ENCODE data around the gene RTF1. TPM values are rescaled to one million over a fixed set of nuclear protein-coding genes. Genes with fewer than 3 reads are reported as not detected.

RTF1 gene
- polyA plus RNA-seq, 1 of the 3 experiments (the other 2 are of a cell fraction): 27.8 TPM

DNA sequence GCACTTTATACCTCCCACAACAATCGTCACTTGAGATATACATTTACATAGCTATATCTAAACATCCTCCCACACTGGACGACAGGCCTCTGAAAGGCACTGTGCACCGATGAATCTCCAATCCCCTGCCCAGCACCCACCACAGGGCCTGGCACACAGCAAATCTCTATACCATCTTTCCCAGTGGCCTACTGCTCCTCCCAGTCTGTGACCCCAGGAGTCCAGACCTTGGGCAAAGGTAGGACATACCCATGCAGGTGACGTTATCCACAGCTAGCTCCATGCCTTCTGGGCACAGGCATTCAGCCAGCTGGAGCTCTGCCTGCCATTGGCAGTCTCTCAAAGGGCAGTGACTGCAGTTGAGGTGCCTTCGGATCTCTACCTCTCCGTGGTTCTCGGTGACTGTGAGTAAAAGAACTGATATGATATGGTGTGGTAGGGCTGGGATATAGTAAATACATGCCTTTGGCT is 91.0 kb downstream of the RTF1 start:
- POLR2A ChIA-PET: interaction anchor here (0.6 to 1.2 kb wide), 4 partner anchors 12 to 36 kb away, joined by 3 to 4 read pairs (median 3); partner anchors contain the start of gene RPAP1
- Histone ChIP-seq H3F3A (replicated peaks; ENCODE audit: insufficient read depth) (no peaks in the 10 kb centered on the region), H3K79me2 (ENCODE audit: insufficient read depth) (no peaks in the 10 kb centered on the region), H3K9me3 (no peaks in the 10 kb centered on the region), H4K20me1 (ENCODE audit: insufficient read depth) (no peaks in the 10 kb centered on the region), H3K4me3 (ENCODE audit: low read depth in 2 of 2, low read length in 1 of 2) (no peak overlapping the region), H3K4me1 (ENCODE audit: control insufficient read depth in 1 of 2, insufficient read depth in 2 of 2, low read depth in 1 of 2, low read length in 1 of 2) (peaks cover 0 to 11% of the 10 kb centered on the region in 2 experiments; a peak in 1 of 4 replicates), H3K4me2 (no peak overlapping the region), H3K36me3 (replicated peaks in 1 of 2; ENCODE audit: control insufficient read depth in 1 of 2, insufficient read depth in 2 of 2, low read length in 1 of 2) (no peaks in the 10 kb centered on the region), H3K27me3 (ENCODE audit: insufficient read depth) (peaks cover 5% of the 10 kb centered on the region; the same call in 1 of the 2 replicates), H2AFZ (ENCODE audit: low read depth) (no peak overlapping the region), H3K9me2 (no peaks in the 10 kb centered on the region), H3K27ac (ENCODE audit: low read depth in 2 of 2, low read length in 1 of 2) (no peak overlapping the region), H3K9ac (no peak overlapping the region)
- no peak for DNase-seq
- CTCF ChIA-PET: interaction anchor here (0.6 to 1.8 kb wide), 7 partner anchors 10 to 1141 kb away, joined by 3 to 8 read pairs (median 3); no protein-coding TSS in a partner anchor
- WGBS (ENCODE audit: low lambda C conversion rate): 86% methylated on average over 7 of the region's 7 CpGs
- no peak for TF ChIP-seq NRF1 (IDR thresholded peaks at IDR 0.05; ENCODE audit: low read depth, low read length)
- TF ChIP-seq YY1 (IDR thresholded peaks at IDR 0.05; ENCODE audit: low read depth): no peak
- TF ChIP-seq ZBTB33 (IDR thresholded peaks at IDR 0.05; ENCODE audit: borderline replicate concordance, low read depth): no peak
- no peak for TF ChIP-seq FOXJ3 (CRISPR knock-in tag; IDR thresholded peaks at IDR 0.05)
- TF ChIP-seq, protein P1, sequence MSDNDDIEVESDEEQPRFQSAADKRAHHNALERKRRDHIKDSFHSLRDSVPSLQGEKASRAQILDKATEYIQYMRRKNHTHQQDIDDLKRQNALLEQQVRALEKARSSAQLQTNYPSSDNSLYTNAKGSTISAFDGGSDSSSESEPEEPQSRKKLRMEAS (IDR thresholded peaks at IDR 0.05; ENCODE audit: low read depth): no peak
- TF ChIP-seq ELF1 (IDR thresholded peaks at IDR 0.05): no peak
- TF ChIP-seq TAF1 (IDR thresholded peaks at IDR 0.05; ENCODE audit: borderline replicate concordance, low read depth, low read length): no peak
- no peak for TF ChIP-seq GABPA (IDR thresholded peaks at IDR 0.05; ENCODE audit: low read depth)
- no peak for TF ChIP-seq PBX3 (IDR thresholded peaks at IDR 0.05)
- TF ChIP-seq RAD21 (IDR thresholded peaks at IDR 0.05; ENCODE audit: low read length): no peak
- no peak for TF ChIP-seq FOSL2 (IDR thresholded peaks at IDR 0.05; ENCODE audit: borderline replicate concordance, low read depth)
- no peak for TF ChIP-seq MEF2A (IDR thresholded peaks at IDR 0.05; ENCODE audit: borderline replicate concordance, low read depth)
- no peak for TF ChIP-seq RFX5 (IDR thresholded peaks at IDR 0.05; ENCODE audit: low read length)

GRCh38 chr15:41510728-41511127 is 93.8 kb downstream of the RTF1 start:
- CTCF ChIA-PET: interaction anchor here (1.5 kb wide), 1 partner anchor 45 kb away, joined by 4 read pairs; no protein-coding TSS in a partner anchor
- Histone ChIP-seq H3K27ac (ENCODE audit: low read depth in 2 of 2, low read length in 1 of 2) (no peak overlapping the region), H3K79me2 (ENCODE audit: insufficient read depth) (no peaks in the 10 kb centered on the region), H3K4me3 (ENCODE audit: low read depth in 2 of 2, low read length in 1 of 2) (no peak overlapping the region), H3K9me2 (no peaks in the 10 kb centered on the region), H3F3A (replicated peaks; ENCODE audit: insufficient read depth) (no peaks in the 10 kb centered on the region), H3K9ac (no peak overlapping the region), H3K9me3 (no peaks in the 10 kb centered on the region), H3K4me1 (ENCODE audit: control insufficient read depth in 1 of 2, insufficient read depth in 2 of 2, low read depth in 1 of 2, low read length in 1 of 2) (peaks cover 0 to 13% of the 10 kb centered on the region in 2 experiments; a peak in 1 of 4 replicates), H3K36me3 (replicated peaks in 1 of 2; ENCODE audit: control insufficient read depth in 1 of 2, insufficient read depth in 2 of 2, low read length in 1 of 2) (no peaks in the 10 kb centered on the region), H4K20me1 (ENCODE audit: insufficient read depth) (no peaks in the 10 kb centered on the region), H3K27me3 (ENCODE audit: insufficient read depth) (peaks cover 7% of the 10 kb centered on the region; the same call in 1 of the 2 replicates), H2AFZ (ENCODE audit: low read depth) (no peak overlapping the region), H3K4me2 (no peak overlapping the region)
- POLR2A ChIA-PET: no interaction called here
- DNase-seq: no peak
- WGBS (ENCODE audit: low lambda C conversion rate): 95% methylated on average over 7 of the region's 7 CpGs
- TF ChIP-seq FOXM1 (IDR thresholded peaks at IDR 0.05; ENCODE audit: low read depth) (no peak), NFIC (IDR thresholded peaks at IDR 0.05; ENCODE audit: borderline replicate concordance) (no peak), RFX5 (IDR thresholded peaks at IDR 0.05; ENCODE audit: low read length) (no peak), MEF2A (IDR thresholded peaks at IDR 0.05; ENCODE audit: borderline replicate concordance, low read depth) (no peak), NRF1 (IDR thresholded peaks at IDR 0.05; ENCODE audit: low read depth, low read length) (no peak), TCF12 (IDR thresholded peaks at IDR 0.05) (no peak), SIN3A (IDR thresholded peaks at IDR 0.05; ENCODE audit: borderline replicate concordance, low read depth, low read length) (no peak), EZH2phosphoT487 (IDR thresholded peaks at IDR 0.05; ENCODE audit: borderline replicate concordance, low read depth) (no peak), YY1 (IDR thresholded peaks at IDR 0.05; ENCODE audit: low read depth) (no peak), MXI1 (IDR thresholded peaks at IDR 0.05; ENCODE audit: low read depth, low read length) (no peak), POLR2AphosphoS5 (IDR thresholded peaks at IDR 0.05; ENCODE audit: low read depth, low read length) (no peak), CHD2 (IDR thresholded peaks at IDR 0.05; ENCODE audit: low read length, partially characterized antibody) (no peak)
- TF ChIP-seq, protein P2, sequence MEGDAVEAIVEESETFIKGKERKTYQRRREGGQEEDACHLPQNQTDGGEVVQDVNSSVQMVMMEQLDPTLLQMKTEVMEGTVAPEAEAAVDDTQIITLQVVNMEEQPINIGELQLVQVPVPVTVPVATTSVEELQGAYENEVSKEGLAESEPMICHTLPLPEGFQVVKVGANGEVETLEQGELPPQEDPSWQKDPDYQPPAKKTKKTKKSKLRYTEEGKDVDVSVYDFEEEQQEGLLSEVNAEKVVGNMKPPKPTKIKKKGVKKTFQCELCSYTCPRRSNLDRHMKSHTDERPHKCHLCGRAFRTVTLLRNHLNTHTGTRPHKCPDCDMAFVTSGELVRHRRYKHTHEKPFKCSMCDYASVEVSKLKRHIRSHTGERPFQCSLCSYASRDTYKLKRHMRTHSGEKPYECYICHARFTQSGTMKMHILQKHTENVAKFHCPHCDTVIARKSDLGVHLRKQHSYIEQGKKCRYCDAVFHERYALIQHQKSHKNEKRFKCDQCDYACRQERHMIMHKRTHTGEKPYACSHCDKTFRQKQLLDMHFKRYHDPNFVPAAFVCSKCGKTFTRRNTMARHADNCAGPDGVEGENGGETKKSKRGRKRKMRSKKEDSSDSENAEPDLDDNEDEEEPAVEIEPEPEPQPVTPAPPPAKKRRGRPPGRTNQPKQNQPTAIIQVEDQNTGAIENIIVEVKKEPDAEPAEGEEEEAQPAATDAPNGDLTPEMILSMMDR (IDR thresholded peaks at IDR 0.05): no peak
- TF ChIP-seq, protein P3, sequence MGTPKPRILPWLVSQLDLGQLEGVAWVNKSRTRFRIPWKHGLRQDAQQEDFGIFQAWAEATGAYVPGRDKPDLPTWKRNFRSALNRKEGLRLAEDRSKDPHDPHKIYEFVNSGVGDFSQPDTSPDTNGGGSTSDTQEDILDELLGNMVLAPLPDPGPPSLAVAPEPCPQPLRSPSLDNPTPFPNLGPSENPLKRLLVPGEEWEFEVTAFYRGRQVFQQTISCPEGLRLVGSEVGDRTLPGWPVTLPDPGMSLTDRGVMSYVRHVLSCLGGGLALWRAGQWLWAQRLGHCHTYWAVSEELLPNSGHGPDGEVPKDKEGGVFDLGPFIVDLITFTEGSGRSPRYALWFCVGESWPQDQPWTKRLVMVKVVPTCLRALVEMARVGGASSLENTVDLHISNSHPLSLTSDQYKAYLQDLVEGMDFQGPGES (IDR thresholded peaks at IDR 0.05; ENCODE audit: low read depth, low read length): no peak
